Activated CD8-positive, alpha-beta memory T cell treated with anti-CD3 and anti-CD28 coated beads, Interleukin-2, amount 50 U/mL, for 4 hours (primary cell): ENCODE results near the gene AARS2.

Experiments used
- DNase-seq: peaks from one replicate; pipeline ENCODE4 v3.0.0-alpha.2; 2020

Gene AARS2

GRCh38 chr6:44273617-44274016 is 39.5 kb downstream of the AARS2 start:
- DNase-seq: no peak

GRCh38 chr6:44272999-44273566 is 40.1 kb downstream of the AARS2 start:
- no peak for DNase-seq

- DNase-seq: no peak
Observed at GRCh38 chr6:44272529-44272928, 40.6 kb downstream of the AARS2 start.

GRCh38 chr6:44271914-44272313 is 41.2 kb downstream of the AARS2 start:
- no peak for DNase-seq

GRCh38 chr6:44271406-44271723 is 41.8 kb downstream of the AARS2 start:
- no peak for DNase-seq

- DNase-seq: no peak
Observed at GRCh38 chr6:44270526-44271405, 42.4 kb downstream of the AARS2 start.

GRCh38 chr6:44269921-44270525 is 43.1 kb downstream of the AARS2 start, which contains the start of gene TMEM151B:
Gene TMEM151B, plus strand, starts transcription at chr6:44270450. Its CDS starts 293 bp downstream, at chr6:44270743.
- DNase-seq: peak; percentile 56

- no peak for DNase-seq
Observed at GRCh38 chr6:44269178-44269920, 43.8 kb downstream of the AARS2 start.

- DNase-seq: peak; percentile 65
Observed at GRCh38 chr6:44268095-44268628, 45.0 kb downstream of the AARS2 start.

- no peak for DNase-seq
Observed at GRCh38 chr6:44267252-44267651, 45.9 kb downstream of the AARS2 start.

GRCh38 chr6:44266347-44266746 is 46.8 kb downstream of the AARS2 start:
- no peak for DNase-seq

- no peak for DNase-seq
Observed at GRCh38 chr6:44265722-44266233, 47.4 kb downstream of the AARS2 start.

GRCh38 chr6:44265007-44265721 is 48.0 kb downstream of the AARS2 start, which contains the start of gene NFKBIE:
Gene NFKBIE, minus strand, starts transcription at chr6:44265551. Its CDS starts 205 bp downstream, at chr6:44265346.
- DNase-seq: peak; percentile 97

- DNase-seq: no peak
Observed at GRCh38 chr6:44264154-44265006, 48.8 kb downstream of the AARS2 start.

GRCh38 chr6:44263354-44264100 is 49.6 kb downstream of the AARS2 start:
- DNase-seq: no peak

- no peak for DNase-seq
Observed at GRCh38 chr6:44262467-44263353, 50.4 kb downstream of the AARS2 start.

- DNase-seq: no peak
Observed at GRCh38 chr6:44261581-44261980, 51.6 kb downstream of the AARS2 start.

GRCh38 chr6:44260451-44261297 is 52.5 kb downstream of the AARS2 start:
- no peak for DNase-seq
